ENCODE results near the gene SPINK4. TPM values are rescaled to one million over a fixed set of nuclear protein-coding genes. Genes with fewer than 3 reads are reported as not detected.
A peak's percentile ranks its signal among the peaks of the same experiment; 100 is the strongest.

The SPINK4 gene
- total RNA-seq, 1 experiment from 2014 or later, result not detected

- no peaks in the 10 kb centered on the region for H3K79me2 ChIP-seq (ENCODE audit: insufficient read depth, low read length)
- no peak overlapping the region for H2AFZ ChIP-seq (ENCODE audit: low read depth, low read length, poor library complexity, severe bottlenecking)
- TF ChIP-seq RAD21 (IDR thresholded peaks at IDR 0.05; ENCODE audit: low read depth), result no peak
- TF ChIP-seq CEBPB (IDR thresholded peaks at IDR 0.05; ENCODE audit: low read depth), result no peak
- TF ChIP-seq REST (IDR thresholded peaks at IDR 0.05; ENCODE audit: low read depth), result no peak
- intact Hi-C loops (cut with micrococcal nuclease), result no loop called here
- H3K9me3 ChIP-seq (ENCODE audit: control insufficient read depth in 1 of 2, insufficient read depth in 1 of 2, low read depth in 1 of 2, low read length in 2 of 2), result no peaks in the 10 kb centered on the region
- no peak overlapping the region for H3K9ac ChIP-seq (ENCODE audit: low read length)
- no peak overlapping the region for H3K4me2 ChIP-seq (ENCODE audit: low read length)
- H4K20me1 ChIP-seq (ENCODE audit: insufficient read depth), result no peaks in the 10 kb centered on the region
- no TSS peak for BruUV-seq (replicated peaks)
- ChIA-PET POLR2A (no interaction called here), RAD21 (ENCODE audit: low non-redundant PET in 1 of 2, low total read pairs in 2 of 2, uncharacterized antibody in 2 of 2, unreplicated experiment in 2 of 2) (no interaction called here), CTCF (interaction anchor here (0.7 kb wide), 1 partner anchor 27 kb away, joined by 3 read pairs; no protein-coding TSS in a partner anchor)
- ATAC-seq (0 out of 2 replicates have a peak, but pooled peaks have one; percentile 34), DNase-seq (ENCODE audit: low read depth, low spot score) (no peak)
- H3K36me3 ChIP-seq (ENCODE audit: control insufficient read depth in 1 of 2, insufficient read depth in 2 of 2, low read length in 2 of 2), result no peaks in the 10 kb centered on the region
- 0 out of 2 replicates have a peak, but pooled peaks cover 5% of the 10 kb centered on the region for H3K27me3 ChIP-seq (ENCODE audit: insufficient read depth, low read length)
- no peak overlapping the region for H3K27ac ChIP-seq (ENCODE audit: low read depth, low read length)
- H3K9me2 ChIP-seq (ENCODE audit: insufficient read depth), result no peaks in the 10 kb centered on the region
- H3K4me3 ChIP-seq (replicated peaks in 1 of 2; ENCODE audit: low read depth in 1 of 2, low read length in 2 of 2), result no peak overlapping the region
- peaks cover 2 to 7% of the 10 kb centered on the region in 2 experiments; a peak in 3 of 4 replicates for H3K4me1 ChIP-seq (ENCODE audit: control insufficient read depth in 1 of 2, insufficient read depth in 2 of 2, low read length in 2 of 2)
Measured at GRCh38 chr9:33197279-33198152, 42.5 kb upstream of the SPINK4 start.

DNA sequence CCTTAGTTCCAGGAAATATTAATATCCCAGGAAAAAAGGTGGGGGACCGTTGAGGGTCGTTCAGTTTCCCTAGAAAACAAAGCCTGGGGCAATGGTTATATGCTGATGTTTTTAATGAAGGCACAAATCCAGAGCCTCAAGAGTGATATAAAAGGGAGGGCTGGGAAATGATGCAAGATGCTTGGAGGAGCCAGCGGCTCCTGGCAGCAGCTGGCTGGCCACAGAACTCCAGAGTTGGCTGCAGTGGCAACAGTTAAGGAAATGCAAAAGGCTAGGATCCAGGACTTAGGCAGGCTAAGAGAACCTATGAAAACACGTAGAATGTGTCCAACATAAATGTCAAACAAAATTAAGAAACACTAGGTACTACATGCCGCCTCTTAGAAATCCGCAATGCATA is 41.8 kb upstream of the SPINK4 start:
- Histone ChIP-seq H3K4me1 (ENCODE audit: control insufficient read depth in 1 of 2, insufficient read depth in 2 of 2, low read length in 2 of 2) (peaks cover 2 to 7% of the 10 kb centered on the region in 2 experiments; a peak in 3 of 4 replicates), H3K79me2 (ENCODE audit: insufficient read depth, low read length) (no peaks in the 10 kb centered on the region), H3K27ac (ENCODE audit: low read depth, low read length) (no peak overlapping the region), H3K9me3 (ENCODE audit: control insufficient read depth in 1 of 2, insufficient read depth in 1 of 2, low read depth in 1 of 2, low read length in 2 of 2) (no peaks in the 10 kb centered on the region), H3K9ac (ENCODE audit: low read length) (no peak overlapping the region), H3K4me2 (ENCODE audit: low read length) (no peak overlapping the region), H4K20me1 (ENCODE audit: insufficient read depth) (no peaks in the 10 kb centered on the region), H3K27me3 (ENCODE audit: insufficient read depth, low read length) (0 out of 2 replicates have a peak, but pooled peaks cover 7% of the 10 kb centered on the region), H3K36me3 (ENCODE audit: control insufficient read depth in 1 of 2, insufficient read depth in 2 of 2, low read length in 2 of 2) (no peaks in the 10 kb centered on the region), H3K9me2 (ENCODE audit: insufficient read depth) (no peaks in the 10 kb centered on the region), H3K4me3 (replicated peaks in 1 of 2; ENCODE audit: low read depth in 1 of 2, low read length in 2 of 2) (no peak overlapping the region), H2AFZ (ENCODE audit: low read depth, low read length, poor library complexity, severe bottlenecking) (no peak overlapping the region)
- ChIA-PET POLR2A (no interaction called here), RAD21 (ENCODE audit: low non-redundant PET in 1 of 2, low total read pairs in 2 of 2, uncharacterized antibody in 2 of 2, unreplicated experiment in 2 of 2) (no interaction called here), CTCF (interaction anchor here (0.7 kb wide), 1 partner anchor 28 kb away, joined by 3 read pairs; no protein-coding TSS in a partner anchor)
- DNase-seq (ENCODE audit: low read depth, low spot score) (no peak), ATAC-seq (no peak)
- TF ChIP-seq POLR2A (IDR thresholded peaks at IDR 0.05; ENCODE audit: borderline replicate concordance, extremely low read depth, insufficient read depth, insufficient read length), result no peak
- TF ChIP-seq EZH2 (IDR thresholded peaks at IDR 0.05), result no peak
- BruUV-seq (replicated peaks), result no TSS peak
- intact Hi-C loops (cut with micrococcal nuclease), result no loop called here

Data from HCT116 (cell line).